Adrenal gland (tissue), 12 donors: Measurements from ENCODE around the gene UVRAG. TPM values are rescaled to one million over a fixed set of nuclear protein-coding genes. Genes with fewer than 3 reads are reported as not detected.

Experiments
- DNase-seq, 7 donors: peaks; one replicate each; pipeline ENCODE4 v3.0.0-alpha.2; 2019 to 2020
- H3K27ac ChIP-seq, 5 donors: fragments of 200-600 bp; sonication (generic) in 4 of 5; 1 replicate in 3 of 5; 2 replicates in 2 of 5; pipeline versions ENCODE4 v1.5.1 to v1.8.0; 2016 to 2020; ENCODE audit warnings: mild to moderate bottlenecking in 1 of 5
- H3K27me3 ChIP-seq: fragments of 200-600 bp; 2 replicates; pipeline ENCODE4 v1.8.0; 2021
- H3K36me3 ChIP-seq, 2 donors: fragments of 200-600 bp; replicated peaks in 1 of 2; 1 replicate in 1 of 2; 2 replicates in 1 of 2; pipeline versions ENCODE4 v1.5.1 to v1.8.0; 2018 to 2022
- H3K4me1 ChIP-seq, 2 donors: fragments of 200-600 bp; replicated peaks in 1 of 2; 1 replicate in 1 of 2; 2 replicates in 1 of 2; pipeline versions ENCODE4 v1.5.1 to v1.8.0; 2018 to 2021
- H3K4me3 ChIP-seq, 4 donors: fragments of 200-600 bp; sonication (generic) in 3 of 4; one replicate each; pipeline ENCODE4 v1.5.1; 2016 to 2018
- H3K9me3 ChIP-seq, 3 donors: fragments of 200-600 bp; sonication (generic) in 1 of 3; replicated peaks in 1 of 3; 1 replicate in 2 of 3; 2 replicates in 1 of 3; pipeline versions ENCODE4 v1.5.1 to v1.8.0; 2016 to 2021
- CTCF ChIP-seq, 6 experiments: fragments of 450-650 bp in 4 of 6; fragments of 200-600 bp in 2 of 6; sonication (generic) in 1 of 6; IDR thresholded peaks; 1 replicate in 5 of 6; 2 replicates in 1 of 6; pipeline versions ENCODE4 v1.5.1 to v1.8.0; 2016 to 2021; ENCODE audit warnings: antibody characterized with exemption in 6 of 6, mild to moderate bottlenecking in 2 of 6, moderate library complexity in 1 of 6
- POLR2A ChIP-seq, 2 donors: fragments of 450-650 bp; IDR thresholded peaks; one replicate each; pipeline ENCODE4 v1.6.1; 2017; ENCODE audit warnings: antibody characterized with exemption in 2 of 2, mild to moderate bottlenecking in 2 of 2, moderate library complexity in 1 of 2
- WGBS, 4 donors: extraction: QIAGEN DNeasy Blood & Tissue Kit in 2 of 4; methylation state at CpG; one replicate each; pipeline versions ENCODE4 v1.1.5 to v1.1.7; 2013 to 2017; 5-methylcytosine and 5-hydroxymethylcytosine counted together
- intact Hi-C, 2 donors: fragments of 100-400 bp; cut with DNase I; formaldehyde crosslinking; loops; one replicate each; pipeline versions ENCODE4 v1.14.1 to v1.15.0; 2022 to 2023
- polyA plus RNA-seq, 3 donors: library from polyadenylated mRNA; stranded (reverse); fragments of 200-250 nt in 2 of 3; fragments of 350-450 nt in 1 of 3; fragmentation: Illumina TruSeq in 1 of 3; extraction: RNeasy Lipid Tissue Mini Kit (QIAGEN cat#74804) in 1 of 3; gene quantifications; one replicate each; pipeline ENCODE4 v1.2.3, GENCODE V29; 2013 to 2014
- total RNA-seq, 9 donors: library from RNA; depleted of rRNA in 4 of 9; stranded (reverse); fragments of >200 nt in 4 of 9; fragments of 120-200 nt in 1 of 9; fragmentation: NEBNext Ultra II Directional in 1 of 9; extraction: Animal tissue kit (Norgen Biotek cat#: 25700) in 1 of 9; gene quantifications; one replicate each; pipeline versions ENCODE4 v1.1.0 to v1.2.4, GENCODE V29; 2013 to 2023
- donor health status: healthy with polysubstance abuse.
- donor health status: Bipolar disorder and iron deficiency.
- donor health status: DM: yes; HTN: yes; CAD: no.
- donor health status: DM: no; HTN: no; CAD: no.
- donor health status: DM: no; HTN: no; CAD: no.
- donor health status: DM: yes; HTN: yes; CAD: no.

UVRAG gene
- total and polyA plus RNA-seq, 12 donors: 10.9 to 61.4 (median 28.5) TPM

DNA sequence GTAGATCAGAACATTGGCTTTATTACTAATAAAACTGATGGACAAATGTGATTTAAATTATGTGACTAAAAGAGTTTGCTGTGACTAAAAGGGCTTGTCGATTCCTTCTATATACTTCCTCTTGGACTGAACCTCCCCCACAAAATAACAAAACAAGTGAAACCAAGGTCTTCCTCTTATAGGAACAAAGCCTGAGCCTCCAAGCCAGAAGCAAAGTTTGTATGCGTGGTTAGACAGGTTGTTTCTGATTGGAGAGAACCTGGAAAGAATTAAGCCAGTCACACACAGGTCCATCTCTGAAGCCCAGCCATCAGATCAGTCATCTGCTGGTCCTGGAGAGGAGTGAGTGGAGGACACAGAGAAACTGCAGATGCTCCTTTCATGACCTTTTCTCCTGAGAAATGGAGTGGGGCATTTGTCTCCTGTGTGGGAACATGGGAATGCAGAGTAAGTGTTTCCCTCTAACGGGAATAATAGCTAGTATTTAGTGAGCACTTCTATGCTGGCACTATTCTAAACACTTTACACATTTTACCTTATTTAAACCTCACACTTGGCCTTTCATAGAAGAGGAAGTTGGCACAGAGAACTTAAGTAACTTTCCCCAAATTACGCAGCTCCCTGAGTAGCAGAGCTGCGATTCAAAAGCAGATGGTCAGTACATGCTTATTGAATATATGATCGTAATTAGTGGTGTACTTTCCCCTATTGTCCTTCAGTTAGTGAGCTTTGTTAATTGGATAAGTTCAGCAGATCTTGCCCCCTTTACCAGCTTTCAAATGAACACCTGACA, 77.1 kb downstream of the UVRAG start:
- H3K4me3 ChIP-seq: no peak overlapping the region
- H3K4me1 ChIP-seq: no peaks in the 10 kb centered on the region
- H3K9me3 ChIP-seq: no peaks in the 10 kb centered on the region
- TF ChIP-seq CTCF (IDR thresholded peaks at IDR 0.05): no peak
- no peak for TF ChIP-seq POLR2A (IDR thresholded peaks at IDR 0.05)
- intact Hi-C loops: loop anchor here in 1 of 2 donors (10.0 kb wide), 1 partner anchor 423 kb away; no protein-coding TSS in a partner anchor
- 75 to 86% (median 81%) methylated on average over 6 of the region's 6 CpGs for WGBS, 4 donors
- no peak for DNase-seq
- H3K36me3 ChIP-seq: no peaks in the 10 kb centered on the region
- no peaks in the 10 kb centered on the region for H3K27me3 ChIP-seq
- H3K27ac ChIP-seq: peak overlapping the region in 1 of 5 donors; percentile 70

DNA sequence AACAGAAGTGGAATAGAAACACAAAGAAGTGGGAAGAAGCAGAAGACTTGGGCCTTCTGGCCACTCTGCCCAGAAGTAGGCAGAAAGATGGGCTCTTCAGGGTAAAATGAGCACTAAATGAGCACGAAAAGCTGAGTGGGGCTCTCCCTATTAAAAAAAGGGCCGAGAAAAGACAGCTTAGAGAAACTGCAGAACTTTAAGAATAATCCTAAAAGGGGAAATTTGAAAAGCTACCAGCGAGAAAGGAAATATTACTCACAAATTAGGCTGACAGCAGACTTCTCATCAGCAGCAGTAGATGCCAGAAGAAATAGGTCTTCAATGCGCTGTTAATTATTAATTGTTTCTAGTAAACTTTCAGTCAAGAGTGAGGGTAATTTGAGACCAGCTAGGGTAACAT, 78.2 kb downstream of the UVRAG start:
- Histone ChIP-seq H3K9me3 (no peaks in the 10 kb centered on the region), H3K36me3 (no peaks in the 10 kb centered on the region), H3K27me3 (no peaks in the 10 kb centered on the region), H3K27ac (no peak overlapping the region), H3K4me1 (no peaks in the 10 kb centered on the region), H3K4me3 (no peak overlapping the region)
- no peak for DNase-seq
- TF ChIP-seq POLR2A (IDR thresholded peaks at IDR 0.05) (no peak), CTCF (IDR thresholded peaks at IDR 0.05) (no peak)
- intact Hi-C loops: loop anchor here in 1 of 2 donors (10.0 kb wide), 1 partner anchor 422 kb away; no protein-coding TSS in a partner anchor
- 79 to 88% (median 85%) methylated on average over 4 of the region's 4 CpGs for WGBS, 4 donors

GRCh38 chr11:75894036-75894585, 79.1 kb downstream of the UVRAG start:
- Histone ChIP-seq H3K27me3 (no peaks in the 10 kb centered on the region), H3K27ac (no peak overlapping the region), H3K36me3 (no peaks in the 10 kb centered on the region), H3K4me3 (no peak overlapping the region), H3K9me3 (no peaks in the 10 kb centered on the region), H3K4me1 (no peaks in the 10 kb centered on the region)
- no peak for TF ChIP-seq POLR2A (IDR thresholded peaks at IDR 0.05)
- TF ChIP-seq CTCF (IDR thresholded peaks at IDR 0.05): no peak
- 73 to 82% (median 77%) methylated on average over 3 of the region's 3 CpGs for WGBS, 4 donors
- DNase-seq: no peak
- intact Hi-C loops: loop anchor here in 1 of 2 donors (10.0 kb wide), 1 partner anchor 421 kb away; no protein-coding TSS in a partner anchor

DNA sequence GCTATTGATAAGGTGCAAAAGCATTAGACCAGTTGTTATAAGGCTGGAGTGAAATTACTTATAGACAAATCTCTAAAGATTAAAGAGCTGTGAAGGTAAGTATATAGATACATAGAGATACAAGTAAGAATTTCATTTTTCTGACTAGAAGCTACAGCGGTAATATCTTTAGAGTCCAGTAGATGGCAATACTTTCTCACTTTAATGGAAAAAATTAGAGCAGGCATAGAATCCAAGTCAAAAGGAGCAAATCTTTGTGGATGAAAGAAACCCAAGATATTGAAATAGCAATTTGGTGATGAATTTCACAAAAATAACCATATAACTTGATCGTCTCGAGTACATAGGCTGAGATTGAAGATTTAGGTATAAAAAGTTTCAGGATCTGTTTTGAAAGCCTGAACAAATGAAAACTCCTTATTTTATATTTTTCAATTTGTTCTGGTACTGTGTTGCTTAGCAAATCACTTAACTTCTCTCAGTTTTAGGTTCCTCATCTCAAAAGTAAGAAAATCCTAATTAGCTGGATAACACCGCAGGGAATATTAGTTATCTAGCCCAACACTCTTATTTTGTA, 81.9 kb downstream of the UVRAG start:
- H3K9me3 ChIP-seq: no peaks in the 10 kb centered on the region
- WGBS, 4 donors: 24 to 34% (median 28%) methylated on average over 4 of the region's 4 CpGs

More for the DNA sequence above, 81.9 kb downstream of the UVRAG start:
- DNase-seq: no peak
- H3K36me3 ChIP-seq: no peaks in the 10 kb centered on the region
- H3K4me1 ChIP-seq: no peaks in the 10 kb centered on the region
- no peak overlapping the region for H3K27ac ChIP-seq
- H3K27me3 ChIP-seq: no peaks in the 10 kb centered on the region
- intact Hi-C loops: loop anchor here (5.0 to 10.0 kb wide), 2 partner anchors 255 to 418 kb away; no protein-coding TSS in a partner anchor
- no peak overlapping the region for H3K4me3 ChIP-seq
- peak; percentile 54 to 87 (median 76) for TF ChIP-seq CTCF (IDR thresholded peaks at IDR 0.05)
- no peak for TF ChIP-seq POLR2A (IDR thresholded peaks at IDR 0.05)
